VCaP (cell line): ENCODE results near the gene DMAC2.

ENCODE experiments used
- H3K27ac ChIP-seq: fragments of 450-650 bp; 2 replicates; pipeline ENCODE4 v1.5.1; 2017
- TF ChIP-seq, protein P1 (sequence below): fragments of 450-650 bp; conservative IDR thresholded peaks from 2 replicates; pipeline ENCODE4 v1.5.1; 2017; ENCODE audit warnings: mild to moderate bottlenecking, moderate library complexity

DMAC2 gene

DNA sequence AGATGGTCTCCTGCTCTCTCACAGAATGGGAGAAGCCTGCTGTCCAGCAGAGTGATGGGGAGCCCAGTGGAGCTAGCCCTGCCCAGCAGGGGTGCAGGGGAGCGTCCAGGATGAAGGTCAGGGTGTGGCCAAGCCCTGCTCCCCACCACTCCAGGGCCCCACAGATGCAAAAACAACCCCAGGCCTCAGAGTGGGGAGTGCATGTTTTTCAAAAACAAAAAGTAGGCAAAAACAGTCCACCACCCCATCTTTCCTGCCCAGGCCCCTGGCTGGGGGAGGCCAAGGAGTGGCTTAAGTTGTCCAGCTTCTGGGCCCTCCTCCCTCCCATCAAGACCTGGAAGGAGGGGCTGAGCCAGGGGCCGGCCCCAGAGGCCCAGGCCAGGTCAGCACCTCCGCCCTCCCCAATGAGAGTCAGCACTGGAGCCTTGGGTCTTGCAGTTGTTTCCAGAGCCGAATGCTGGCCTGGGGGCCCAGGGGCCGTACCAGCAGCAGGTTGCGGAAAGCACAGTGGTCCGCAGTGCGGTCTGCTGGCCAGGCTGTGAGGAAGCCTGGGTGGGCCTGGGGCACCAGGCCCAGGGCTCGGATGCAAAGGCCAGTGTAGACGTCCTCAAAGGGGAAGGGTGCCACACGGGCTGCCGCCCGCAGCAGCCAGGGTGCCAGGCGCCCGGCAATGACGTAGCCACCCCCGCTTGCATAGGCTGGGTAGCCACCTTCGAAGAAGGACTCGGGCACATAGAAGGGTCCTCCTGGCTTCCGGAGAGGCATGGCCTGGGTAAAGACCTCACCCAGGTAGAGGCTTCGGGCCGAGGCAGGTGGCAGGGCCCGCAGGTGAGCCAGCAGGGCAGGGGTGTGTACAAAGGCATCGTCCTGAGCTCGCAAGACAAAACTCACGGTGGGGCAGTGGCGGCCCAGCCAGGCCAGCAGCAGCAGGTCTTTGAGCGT, 14.3 kb downstream of the DMAC2 start:
- TF ChIP-seq, protein P1, sequence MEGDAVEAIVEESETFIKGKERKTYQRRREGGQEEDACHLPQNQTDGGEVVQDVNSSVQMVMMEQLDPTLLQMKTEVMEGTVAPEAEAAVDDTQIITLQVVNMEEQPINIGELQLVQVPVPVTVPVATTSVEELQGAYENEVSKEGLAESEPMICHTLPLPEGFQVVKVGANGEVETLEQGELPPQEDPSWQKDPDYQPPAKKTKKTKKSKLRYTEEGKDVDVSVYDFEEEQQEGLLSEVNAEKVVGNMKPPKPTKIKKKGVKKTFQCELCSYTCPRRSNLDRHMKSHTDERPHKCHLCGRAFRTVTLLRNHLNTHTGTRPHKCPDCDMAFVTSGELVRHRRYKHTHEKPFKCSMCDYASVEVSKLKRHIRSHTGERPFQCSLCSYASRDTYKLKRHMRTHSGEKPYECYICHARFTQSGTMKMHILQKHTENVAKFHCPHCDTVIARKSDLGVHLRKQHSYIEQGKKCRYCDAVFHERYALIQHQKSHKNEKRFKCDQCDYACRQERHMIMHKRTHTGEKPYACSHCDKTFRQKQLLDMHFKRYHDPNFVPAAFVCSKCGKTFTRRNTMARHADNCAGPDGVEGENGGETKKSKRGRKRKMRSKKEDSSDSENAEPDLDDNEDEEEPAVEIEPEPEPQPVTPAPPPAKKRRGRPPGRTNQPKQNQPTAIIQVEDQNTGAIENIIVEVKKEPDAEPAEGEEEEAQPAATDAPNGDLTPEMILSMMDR: no peak
- H3K27ac ChIP-seq: no peak overlapping the region

DNA sequence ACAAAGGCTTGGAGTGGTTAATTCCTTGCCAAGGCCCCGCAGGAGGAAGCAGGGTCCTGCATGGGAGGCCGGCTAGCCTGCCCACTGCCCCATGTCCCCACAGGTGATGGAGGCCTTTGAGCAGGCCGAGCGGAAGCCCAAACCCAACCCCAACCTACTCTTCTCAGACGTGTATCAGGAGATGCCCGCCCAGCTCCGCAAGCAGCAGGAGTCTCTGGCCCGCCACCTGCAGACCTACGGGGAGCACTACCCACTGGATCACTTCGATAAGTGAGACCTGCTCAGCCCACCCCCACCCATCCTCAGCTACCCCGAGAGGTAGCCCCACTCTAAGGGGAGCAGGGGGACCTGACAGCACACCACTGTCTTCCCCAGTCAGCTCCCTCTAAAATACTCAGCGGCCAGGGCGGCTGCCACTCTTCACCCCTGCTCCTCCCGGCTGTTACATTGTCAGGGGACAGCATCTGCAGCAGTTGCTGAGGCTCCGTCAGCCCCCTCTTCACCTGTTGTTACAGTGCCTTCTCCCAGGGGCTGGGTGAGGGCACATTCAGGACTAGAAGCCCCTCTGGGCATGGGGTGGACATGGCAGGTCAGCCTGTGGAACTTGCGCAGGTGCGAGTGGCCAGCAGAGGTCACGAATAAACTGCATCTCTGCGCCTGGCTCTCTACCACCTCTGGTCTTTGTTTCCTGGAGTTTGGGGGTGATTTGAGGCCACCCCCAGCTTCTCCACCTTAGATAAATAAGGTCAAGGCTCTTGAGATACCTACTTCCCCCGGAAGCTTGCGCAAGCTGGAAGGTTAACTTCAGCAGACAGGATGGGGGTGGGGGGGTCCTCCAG, 15.2 kb downstream of the DMAC2 start:
- TF ChIP-seq, protein P1: no peak
- no peak overlapping the region for H3K27ac ChIP-seq

DNA sequence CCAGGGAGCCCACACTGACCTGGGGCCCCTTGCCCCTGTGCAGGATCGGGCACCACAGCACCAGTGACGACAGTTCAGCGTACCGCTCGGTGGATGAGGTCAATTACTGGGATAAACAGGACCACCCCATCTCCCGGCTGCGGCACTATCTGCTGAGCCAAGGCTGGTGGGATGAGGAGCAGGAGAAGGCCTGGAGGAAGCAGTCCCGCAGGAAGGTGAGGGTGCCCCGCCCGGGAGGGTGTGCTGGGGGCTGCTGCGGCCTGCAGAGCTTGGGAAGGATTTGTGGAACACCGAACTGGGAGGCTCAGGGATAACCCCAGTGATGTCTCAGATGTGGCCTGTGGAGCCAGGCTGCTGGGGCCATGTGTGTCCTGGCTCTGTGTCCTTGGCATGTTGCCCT, 16.8 kb downstream of the DMAC2 start:
- TF ChIP-seq, protein P1: no peak
- H3K27ac ChIP-seq: no peak overlapping the region

DNA sequence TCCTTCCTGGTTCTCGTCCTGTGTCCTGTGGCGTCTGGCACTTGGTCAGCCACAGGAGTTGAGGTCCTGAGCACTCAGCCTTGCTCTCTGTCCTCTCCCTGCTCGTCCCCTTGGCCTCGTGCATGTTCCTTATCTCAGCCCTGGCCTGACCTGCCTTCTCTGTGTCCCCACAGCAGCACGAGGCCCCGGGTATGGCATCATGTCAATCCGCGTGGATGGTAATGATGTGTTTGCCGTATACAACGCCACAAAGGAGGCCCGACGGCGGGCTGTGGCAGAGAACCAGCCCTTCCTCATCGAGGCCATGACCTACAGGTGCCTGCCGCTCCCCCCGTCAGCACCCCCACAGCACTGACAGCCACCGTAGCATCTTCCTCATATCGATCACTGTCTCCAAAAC, 17.3 kb downstream of the DMAC2 start:
- TF ChIP-seq, protein P1: no peak
- H3K27ac ChIP-seq: no peak overlapping the region

DNA sequence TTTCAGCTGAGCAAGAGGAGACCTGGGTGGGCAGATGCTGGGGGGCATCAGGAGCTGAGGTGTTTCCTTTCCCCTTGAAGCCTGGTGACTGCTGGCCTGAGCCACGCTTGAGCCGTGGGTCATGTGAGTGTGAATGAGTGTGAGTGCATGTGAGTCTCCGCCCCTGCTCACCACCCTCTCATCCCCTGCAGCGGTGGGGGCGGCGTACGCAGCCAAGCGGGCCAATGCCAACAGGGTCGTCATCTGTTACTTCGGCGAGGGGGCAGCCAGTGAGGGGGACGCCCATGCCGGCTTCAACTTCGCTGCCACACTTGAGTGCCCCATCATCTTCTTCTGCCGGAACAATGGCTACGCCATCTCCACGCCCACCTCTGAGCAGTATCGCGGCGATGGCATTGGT, 17.7 kb downstream of the DMAC2 start:
- H3K27ac ChIP-seq: no peak overlapping the region
- TF ChIP-seq, protein P1: no peak

DNA sequence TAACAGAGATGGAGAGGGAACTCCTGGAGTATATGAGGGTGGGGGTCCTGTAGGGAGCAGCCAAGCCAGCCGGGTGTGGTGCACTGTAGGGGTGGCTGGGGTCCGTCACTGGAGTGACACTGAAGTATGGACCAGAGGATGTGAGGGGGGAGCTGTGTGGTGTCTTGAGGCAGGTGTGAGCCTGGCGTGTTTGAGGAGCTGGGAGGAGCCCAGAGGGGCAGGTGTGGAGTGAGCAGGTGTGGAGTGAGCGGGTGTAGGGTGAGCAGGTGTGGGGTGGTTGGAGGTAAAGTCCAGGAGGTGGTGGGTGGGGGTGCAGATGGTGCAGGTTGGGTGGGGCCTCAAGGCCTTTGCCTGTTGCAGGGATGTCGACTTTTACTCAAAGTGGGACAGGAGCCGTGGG, 18.4 kb downstream of the DMAC2 start:
- no peak overlapping the region for H3K27ac ChIP-seq

More for the DNA sequence above, 18.4 kb downstream of the DMAC2 start:
- TF ChIP-seq, protein P1: no peak
